Measurements from ENCODE around the gene GALNT17. TPM values are rescaled to one million over a fixed set of nuclear protein-coding genes. Genes with fewer than 3 reads are reported as not detected.

GALNT17 gene
- total RNA-seq, 1 donor, result 0.36 TPM

DNA sequence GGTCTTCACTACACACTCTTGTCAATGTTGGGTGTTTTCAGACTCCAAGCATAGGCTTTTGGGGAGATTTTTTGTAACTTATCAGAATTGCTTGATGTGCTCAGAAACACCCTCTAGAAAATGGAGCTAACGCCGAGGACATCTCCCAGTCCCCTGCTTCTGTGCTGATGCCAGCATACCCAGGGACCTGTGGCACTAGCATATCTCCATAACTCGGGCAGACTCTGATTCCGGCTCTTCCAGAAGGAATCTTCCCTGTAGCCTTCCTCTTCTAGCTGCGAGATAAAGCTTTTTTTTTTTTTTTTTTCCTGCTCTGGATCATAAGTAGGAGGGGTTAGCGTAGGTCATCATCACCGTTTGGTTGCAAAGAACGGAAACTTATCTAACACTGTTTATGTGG is 434.4 kb downstream of the GALNT17 start:
- no peak overlapping the region for H3K27ac ChIP-seq (ENCODE audit: low read depth, low read length)
- no peak overlapping the region for H3K4me2 ChIP-seq (ENCODE audit: insufficient read depth, low read length)
- no peaks in the 10 kb centered on the region for H3K79me2 ChIP-seq (ENCODE audit: insufficient read depth, low read length)
- H3K9me3 ChIP-seq (ENCODE audit: low read depth, low read length), result no peaks in the 10 kb centered on the region
- TF ChIP-seq CTCF (IDR thresholded peaks at IDR 0.05; ENCODE audit: extremely low read depth, low read depth, low read length), result no peak
- no peak overlapping the region for H2AFZ ChIP-seq (ENCODE audit: low read length)
- no peaks in the 10 kb centered on the region for H3K4me1 ChIP-seq (ENCODE audit: insufficient read depth, low read length)
- no peak for DNase-seq (ENCODE audit: insufficient read length, low spot score, missing footprints)
- H3K4me3 ChIP-seq (ENCODE audit: insufficient read depth, low read length), result no peak overlapping the region
- no peaks in the 10 kb centered on the region for H3K36me3 ChIP-seq (ENCODE audit: insufficient read depth, low read length)
- H3K27me3 ChIP-seq (ENCODE audit: insufficient read depth, low read length), result no peaks in the 10 kb centered on the region
- H4K20me1 ChIP-seq (ENCODE audit: insufficient read depth, low read length), result no peaks in the 10 kb centered on the region

GRCh38 chr7:71566991-71567390 is 435.0 kb downstream of the GALNT17 start:
- Histone ChIP-seq H2AFZ (ENCODE audit: low read length) (no peak overlapping the region), H3K27ac (ENCODE audit: low read depth, low read length) (no peak overlapping the region), H4K20me1 (ENCODE audit: insufficient read depth, low read length) (no peaks in the 10 kb centered on the region), H3K4me1 (ENCODE audit: insufficient read depth, low read length) (no peaks in the 10 kb centered on the region), H3K79me2 (ENCODE audit: insufficient read depth, low read length) (no peaks in the 10 kb centered on the region), H3K27me3 (ENCODE audit: insufficient read depth, low read length) (no peaks in the 10 kb centered on the region), H3K9me3 (ENCODE audit: low read depth, low read length) (no peaks in the 10 kb centered on the region), H3K4me2 (ENCODE audit: insufficient read depth, low read length) (no peak overlapping the region), H3K36me3 (ENCODE audit: insufficient read depth, low read length) (no peaks in the 10 kb centered on the region), H3K4me3 (ENCODE audit: insufficient read depth, low read length) (no peak overlapping the region)
- no peak for DNase-seq (ENCODE audit: insufficient read length, low spot score, missing footprints)
- TF ChIP-seq CTCF (IDR thresholded peaks at IDR 0.05; ENCODE audit: extremely low read depth, low read depth, low read length), result no peak

- H3K27me3 ChIP-seq (ENCODE audit: insufficient read depth, low read length), result no peaks in the 10 kb centered on the region
- no peak overlapping the region for H3K27ac ChIP-seq (ENCODE audit: low read depth, low read length)
- no peak for DNase-seq (ENCODE audit: insufficient read length, low spot score, missing footprints)
- no peak overlapping the region for H3K4me3 ChIP-seq (ENCODE audit: insufficient read depth, low read length)
- H3K4me1 ChIP-seq (ENCODE audit: insufficient read depth, low read length), result no peaks in the 10 kb centered on the region
- TF ChIP-seq CTCF (IDR thresholded peaks at IDR 0.05; ENCODE audit: extremely low read depth, low read depth, low read length), result no peak
- no peak overlapping the region for H3K4me2 ChIP-seq (ENCODE audit: insufficient read depth, low read length)
- no peaks in the 10 kb centered on the region for H3K79me2 ChIP-seq (ENCODE audit: insufficient read depth, low read length)
- no peaks in the 10 kb centered on the region for H3K36me3 ChIP-seq (ENCODE audit: insufficient read depth, low read length)
- no peaks in the 10 kb centered on the region for H3K9me3 ChIP-seq (ENCODE audit: low read depth, low read length)
- H2AFZ ChIP-seq (ENCODE audit: low read length), result no peak overlapping the region
- no peaks in the 10 kb centered on the region for H4K20me1 ChIP-seq (ENCODE audit: insufficient read depth, low read length)
Observed at GRCh38 chr7:71574153-71574860, 442.4 kb downstream of the GALNT17 start.

- Histone ChIP-seq H3K4me2 (ENCODE audit: insufficient read depth, low read length) (no peak overlapping the region), H3K27me3 (ENCODE audit: insufficient read depth, low read length) (no peaks in the 10 kb centered on the region), H3K36me3 (ENCODE audit: insufficient read depth, low read length) (no peaks in the 10 kb centered on the region), H3K79me2 (ENCODE audit: insufficient read depth, low read length) (no peaks in the 10 kb centered on the region), H3K27ac (ENCODE audit: low read depth, low read length) (no peak overlapping the region), H3K9me3 (ENCODE audit: low read depth, low read length) (no peaks in the 10 kb centered on the region), H3K4me1 (ENCODE audit: insufficient read depth, low read length) (no peaks in the 10 kb centered on the region), H2AFZ (ENCODE audit: low read length) (no peak overlapping the region), H4K20me1 (ENCODE audit: insufficient read depth, low read length) (no peaks in the 10 kb centered on the region), H3K4me3 (ENCODE audit: insufficient read depth, low read length) (no peak overlapping the region)
- no peak for TF ChIP-seq CTCF (IDR thresholded peaks at IDR 0.05; ENCODE audit: extremely low read depth, low read depth, low read length)
- DNase-seq (ENCODE audit: insufficient read length, low spot score, missing footprints), result no peak
Observed at GRCh38 chr7:71580027-71580426, 448.1 kb downstream of the GALNT17 start.
